NCI-H187 (cell line): ENCODE results near the gene KRTAP10-8.
"Not testable (repeated sequence)": the region's sequence is repeated elsewhere in the genome, so short reads cannot be mapped to it uniquely, and the experiment has no call there.

Experiments used
- DNase-seq, 2 experiments: peaks; one replicate each; lab custom pipeline; 2025; lab: John Stamatoyannopoulos, UW

Gene KRTAP10-8

GRCh38 chr21:44579056-44579832 is 32.6 kb upstream of the KRTAP10-8 start:
- no peak for DNase-seq

- DNase-seq = no peak
Measured at GRCh38 chr21:44579833-44580144, 32.1 kb upstream of the KRTAP10-8 start.

GRCh38 chr21:44580231-44580821 is 31.6 kb upstream of the KRTAP10-8 start, which contains the start of gene KRTAP10-5:
TSS of gene KRTAP10-5 (minus strand) at chr21:44580604. CDS start at chr21:44580578, 26 bp downstream.
- DNase-seq = not testable (repeated sequence)

GRCh38 chr21:44581158-44581557 is 30.7 kb upstream of the KRTAP10-8 start:
- no peak for DNase-seq

- no peak for DNase-seq
Measured at GRCh38 chr21:44582055-44582454, 29.8 kb upstream of the KRTAP10-8 start.

- DNase-seq = no peak
Measured at GRCh38 chr21:44583089-44583799, 28.6 kb upstream of the KRTAP10-8 start.

GRCh38 chr21:44583800-44584147 is 28.1 kb upstream of the KRTAP10-8 start:
- no peak for DNase-seq

- DNase-seq = no peak
Measured at GRCh38 chr21:44585892-44586291, 26.0 kb upstream of the KRTAP10-8 start.

GRCh38 chr21:44589094-44589493 is 22.8 kb upstream of the KRTAP10-8 start:
- no peak for DNase-seq

- DNase-seq = no peak
Measured at GRCh38 chr21:44589586-44590305, 22.1 kb upstream of the KRTAP10-8 start.

- no peak for DNase-seq
Measured at GRCh38 chr21:44590311-44590721, 21.6 kb upstream of the KRTAP10-8 start.

- DNase-seq = not testable (repeated sequence)
Measured at GRCh38 chr21:44590897-44591800, 20.7 kb upstream of the KRTAP10-8 start.

GRCh38 chr21:44591801-44592130 is 20.1 kb upstream of the KRTAP10-8 start:
- not testable (repeated sequence) for DNase-seq

GRCh38 chr21:44592446-44593311 is 19.2 kb upstream of the KRTAP10-8 start, which contains the start of gene KRTAP10-6:
TSS of gene KRTAP10-6 (minus strand) at chr21:44592505. CDS start at chr21:44592484, 21 bp downstream.
- no peak for DNase-seq

GRCh38 chr21:44593598-44594405 is 18.1 kb upstream of the KRTAP10-8 start:
- peak; percentile 58 to 84 for DNase-seq

- peak in 1 of 2 experiments; percentile 36 for DNase-seq
Measured at GRCh38 chr21:44594406-44594916, 17.4 kb upstream of the KRTAP10-8 start.

GRCh38 chr21:44595524-44595923 is 16.4 kb upstream of the KRTAP10-8 start:
- DNase-seq = no peak

- DNase-seq = no peak
Measured at GRCh38 chr21:44596068-44596725, 15.7 kb upstream of the KRTAP10-8 start.

GRCh38 chr21:44598061-44598460 is 13.8 kb upstream of the KRTAP10-8 start:
- DNase-seq = no peak
